GM19239 (cell line): ENCODE results near the gene ACAD10.

Experiments used
- DNase-seq: peaks from one replicate; pipeline ENCODE4 v3.0.0; 2011; ENCODE audit warnings: low spot score; ENCODE audit not compliant: insufficient read length
- FAIRE-seq: peaks from 2 replicates; lab custom pipeline; 2011; peaks lifted over from hg19 to GRCh38; lab: Jason Lieb, UNC

The ACAD10 gene

DNA sequence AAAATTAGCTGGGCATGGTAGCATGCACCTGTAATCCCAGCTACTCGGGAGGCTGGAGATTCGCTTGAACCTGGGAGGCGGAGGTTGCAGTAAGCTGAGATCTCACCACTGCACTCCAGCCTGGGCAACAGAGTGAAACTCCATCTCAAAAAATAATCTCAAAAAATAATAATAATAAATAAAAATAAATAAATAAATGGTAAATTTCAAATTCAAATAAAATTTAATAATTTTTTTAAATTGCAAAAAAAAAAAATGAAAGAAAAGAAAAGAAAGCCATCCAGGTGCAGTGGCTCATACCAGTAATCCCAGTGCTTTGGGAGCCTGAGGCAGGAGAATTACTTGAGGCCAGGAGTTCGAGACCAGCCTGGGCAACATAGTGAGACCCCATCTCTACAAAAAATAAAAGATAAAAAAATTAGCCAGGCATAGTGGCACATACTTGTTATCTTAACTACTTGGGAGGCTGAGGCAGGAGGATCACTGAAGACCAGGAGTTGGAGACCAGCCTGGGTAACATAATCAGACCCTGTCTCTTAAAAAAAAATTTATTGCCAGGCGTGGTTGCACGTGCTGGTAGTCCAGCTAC, 117.3 kb downstream of the ACAD10 start:
- FAIRE-seq: no peak
- no peak for DNase-seq

DNA sequence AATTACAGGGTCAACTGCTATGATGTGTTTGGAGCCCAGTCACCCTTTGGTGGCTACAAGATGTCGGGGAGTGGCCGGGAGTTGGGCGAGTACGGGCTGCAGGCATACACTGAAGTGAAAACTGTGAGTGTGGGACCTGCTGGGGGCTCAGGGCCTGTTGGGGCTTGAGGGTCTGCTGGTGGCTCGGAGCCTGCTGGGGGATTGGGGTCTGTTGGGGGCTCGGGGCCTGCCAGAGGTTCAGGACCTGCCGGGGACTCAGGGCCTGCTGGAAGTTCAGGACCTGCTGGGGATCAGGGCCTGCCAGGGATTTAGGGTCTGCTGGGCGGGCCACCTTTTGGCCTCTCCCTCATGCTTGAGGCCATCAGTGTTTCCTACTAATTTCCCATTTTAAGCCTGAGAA, 118.0 kb downstream of the ACAD10 start:
- DNase-seq (no peak), FAIRE-seq (no peak)

DNA sequence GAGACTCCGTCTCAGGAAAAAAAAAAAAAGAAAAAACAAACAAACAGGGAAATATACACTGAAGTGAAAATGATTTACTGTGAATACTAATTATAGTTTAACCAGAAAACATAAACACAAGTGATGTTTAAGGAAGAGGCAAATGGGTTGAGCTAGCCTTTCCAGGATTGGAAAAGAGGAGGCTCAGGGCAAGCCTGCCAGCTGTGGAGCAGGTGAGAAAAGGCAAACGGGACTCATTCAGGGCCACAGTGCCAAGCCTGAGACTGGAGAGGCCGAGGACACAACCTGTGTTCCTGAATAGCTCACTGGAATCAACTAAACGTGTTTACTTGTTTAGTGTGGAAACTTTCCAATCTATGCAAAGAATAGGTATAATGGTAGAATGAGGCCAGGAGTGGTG, 120.5 kb downstream of the ACAD10 start:
- FAIRE-seq: no peak
- no peak for DNase-seq
